ENCODE results near the gene COL5A1. TPM values are rescaled to one million over a fixed set of nuclear protein-coding genes. Genes with fewer than 3 reads are reported as not detected.

The COL5A1 gene
- polyA plus RNA-seq, 3 donors: 0.01 TPM; not detected in 2

DNA sequence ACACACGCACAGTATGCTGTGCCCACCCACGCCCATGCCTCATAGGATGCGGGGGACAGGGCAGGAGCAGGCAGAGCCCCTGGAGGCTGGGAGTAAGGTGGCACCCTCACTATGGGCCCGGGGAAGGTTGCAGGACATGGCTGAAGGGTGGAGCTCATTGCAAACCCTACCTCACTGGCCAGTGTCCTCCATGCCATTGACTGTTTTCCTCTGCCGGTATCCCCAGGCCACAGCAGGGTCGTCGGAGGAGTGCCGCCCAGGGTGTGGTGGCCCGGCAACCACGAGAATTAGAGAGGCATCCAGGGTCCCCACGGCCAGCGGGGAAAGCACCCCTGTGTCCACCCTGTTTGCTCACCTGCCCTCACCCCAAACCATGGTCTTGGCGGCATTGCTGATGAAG lies 179.3 kb downstream of the COL5A1 start:
- no peaks in the 10 kb centered on the region for H3K4me1 Mint-ChIP-seq
- Histone ChIP-seq H3K27me3 (ENCODE audit: control insufficient read depth in 2 of 2, insufficient read depth in 2 of 2, low read length in 2 of 2) (no peaks in the 10 kb centered on the region), H2AFZ (ENCODE audit: insufficient read depth, low read depth, low read length, poor library complexity, severe bottlenecking) (no peak overlapping the region), H3K9me3 (replicated peaks in 1 of 2; ENCODE audit: control insufficient read depth in 1 of 2, insufficient read depth in 1 of 2, low read length in 2 of 2) (no peaks in the 10 kb centered on the region), H3K36me3 (replicated peaks in 1 of 2; ENCODE audit: control insufficient read depth in 1 of 2, insufficient read depth in 2 of 2, low read length in 2 of 2) (no peaks in the 10 kb centered on the region), H3K27ac (ENCODE audit: low read depth in 1 of 2, low read length in 2 of 2) (no peak overlapping the region), H4K20me1 (ENCODE audit: insufficient read depth, low read length) (no peaks in the 10 kb centered on the region), H3K4me1 (ENCODE audit: control insufficient read depth in 1 of 2, insufficient read depth in 2 of 2, low read length in 2 of 2) (no peaks in the 10 kb centered on the region), H3K4me2 (replicated peaks; ENCODE audit: extremely low read depth, low read length, poor library complexity, severe bottlenecking) (no peak overlapping the region), H3K9ac (ENCODE audit: insufficient read depth, low read length, poor library complexity, severe bottlenecking) (no peak overlapping the region), H3K79me2 (ENCODE audit: insufficient read depth, low read length) (no peaks in the 10 kb centered on the region), H3K4me3 (replicated peaks in 1 of 3; ENCODE audit: low read depth in 2 of 3, low read length in 3 of 3) (no peak overlapping the region)
- DNase-seq: no peak
- intact Hi-C loops (cut with micrococcal nuclease): no loop called here
- H3K27me3 Mint-ChIP-seq (ENCODE audit: low read depth in 3 of 3): peaks cover 2 to 7% (median 4%) of the 10 kb centered on the region in 3 donors
- H3K36me3 Mint-ChIP-seq: no peaks in the 10 kb centered on the region
- 98% methylated on average over 10 of the region's 13 CpGs for WGBS (ENCODE audit: insufficient coverage)
- no peak overlapping the region for H3K27ac Mint-ChIP-seq
- peak overlapping the region in 1 of 2 donors; percentile 40 for H3K4me3 Mint-ChIP-seq
- TF ChIP-seq, protein P1, sequence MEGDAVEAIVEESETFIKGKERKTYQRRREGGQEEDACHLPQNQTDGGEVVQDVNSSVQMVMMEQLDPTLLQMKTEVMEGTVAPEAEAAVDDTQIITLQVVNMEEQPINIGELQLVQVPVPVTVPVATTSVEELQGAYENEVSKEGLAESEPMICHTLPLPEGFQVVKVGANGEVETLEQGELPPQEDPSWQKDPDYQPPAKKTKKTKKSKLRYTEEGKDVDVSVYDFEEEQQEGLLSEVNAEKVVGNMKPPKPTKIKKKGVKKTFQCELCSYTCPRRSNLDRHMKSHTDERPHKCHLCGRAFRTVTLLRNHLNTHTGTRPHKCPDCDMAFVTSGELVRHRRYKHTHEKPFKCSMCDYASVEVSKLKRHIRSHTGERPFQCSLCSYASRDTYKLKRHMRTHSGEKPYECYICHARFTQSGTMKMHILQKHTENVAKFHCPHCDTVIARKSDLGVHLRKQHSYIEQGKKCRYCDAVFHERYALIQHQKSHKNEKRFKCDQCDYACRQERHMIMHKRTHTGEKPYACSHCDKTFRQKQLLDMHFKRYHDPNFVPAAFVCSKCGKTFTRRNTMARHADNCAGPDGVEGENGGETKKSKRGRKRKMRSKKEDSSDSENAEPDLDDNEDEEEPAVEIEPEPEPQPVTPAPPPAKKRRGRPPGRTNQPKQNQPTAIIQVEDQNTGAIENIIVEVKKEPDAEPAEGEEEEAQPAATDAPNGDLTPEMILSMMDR (IDR thresholded peaks at IDR 0.05): no peak
- peaks cover 0 to 2% (median 0%) of the 10 kb centered on the region in 7 donors for H3K9me3 Mint-ChIP-seq

DNA sequence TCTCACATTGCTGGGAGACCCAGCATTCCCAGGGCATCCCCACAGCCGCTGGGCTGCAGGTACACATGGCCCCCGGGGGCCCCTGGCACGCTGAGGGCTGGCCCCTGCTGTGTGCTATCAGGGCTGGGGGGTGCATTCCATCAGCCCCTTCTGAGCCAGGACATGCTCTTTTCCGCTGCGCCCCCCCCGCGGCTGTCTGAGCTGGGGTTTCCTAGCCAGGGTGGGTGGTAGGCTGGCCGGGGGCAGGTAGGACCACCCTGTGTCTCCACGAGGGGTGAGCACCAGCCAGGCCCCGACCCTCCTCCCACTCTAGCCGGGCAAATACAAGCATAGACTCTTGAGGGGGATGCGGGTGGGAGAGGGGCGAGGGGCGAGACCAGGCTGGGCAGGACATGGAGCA lies 180.9 kb downstream of the COL5A1 start:
- DNase-seq: no peak
- no peak overlapping the region for H3K27ac Mint-ChIP-seq
- Histone ChIP-seq H3K9me3 (replicated peaks in 1 of 2; ENCODE audit: control insufficient read depth in 1 of 2, insufficient read depth in 1 of 2, low read length in 2 of 2) (no peaks in the 10 kb centered on the region), H3K4me3 (replicated peaks in 1 of 3; ENCODE audit: low read depth in 2 of 3, low read length in 3 of 3) (no peak overlapping the region), H3K79me2 (ENCODE audit: insufficient read depth, low read length) (no peaks in the 10 kb centered on the region), H3K9ac (ENCODE audit: insufficient read depth, low read length, poor library complexity, severe bottlenecking) (no peak overlapping the region), H3K4me1 (ENCODE audit: control insufficient read depth in 1 of 2, insufficient read depth in 2 of 2, low read length in 2 of 2) (no peaks in the 10 kb centered on the region), H3K27ac (ENCODE audit: low read depth in 1 of 2, low read length in 2 of 2) (no peak overlapping the region), H4K20me1 (ENCODE audit: insufficient read depth, low read length) (no peaks in the 10 kb centered on the region), H2AFZ (ENCODE audit: insufficient read depth, low read depth, low read length, poor library complexity, severe bottlenecking) (no peak overlapping the region), H3K4me2 (replicated peaks; ENCODE audit: extremely low read depth, low read length, poor library complexity, severe bottlenecking) (no peak overlapping the region), H3K36me3 (replicated peaks in 1 of 2; ENCODE audit: control insufficient read depth in 1 of 2, insufficient read depth in 2 of 2, low read length in 2 of 2) (no peaks in the 10 kb centered on the region), H3K27me3 (ENCODE audit: control insufficient read depth in 2 of 2, insufficient read depth in 2 of 2, low read length in 2 of 2) (no peaks in the 10 kb centered on the region)
- H3K4me3 Mint-ChIP-seq: no peak overlapping the region
- intact Hi-C loops (cut with micrococcal nuclease): no loop called here
- H3K36me3 Mint-ChIP-seq: no peaks in the 10 kb centered on the region
- peaks cover 6 to 7% (median 6%) of the 10 kb centered on the region in 3 donors for H3K27me3 Mint-ChIP-seq (ENCODE audit: low read depth in 3 of 3)
- WGBS (ENCODE audit: insufficient coverage): 100% methylated on average over 3 of the region's 14 CpGs
- peaks cover 0 to 2% (median 0%) of the 10 kb centered on the region in 7 donors for H3K9me3 Mint-ChIP-seq
- no peaks in the 10 kb centered on the region for H3K4me1 Mint-ChIP-seq
- TF ChIP-seq, protein P1 (IDR thresholded peaks at IDR 0.05): no peak

Measured in CD14-positive monocyte (primary cell).